ENCODE results near the gene LGALS4.
"Not testable (repeated sequence)": the region's sequence is repeated elsewhere in the genome, so short reads cannot be mapped to it uniquely, and the experiment has no call there.

The LGALS4 gene

DNA sequence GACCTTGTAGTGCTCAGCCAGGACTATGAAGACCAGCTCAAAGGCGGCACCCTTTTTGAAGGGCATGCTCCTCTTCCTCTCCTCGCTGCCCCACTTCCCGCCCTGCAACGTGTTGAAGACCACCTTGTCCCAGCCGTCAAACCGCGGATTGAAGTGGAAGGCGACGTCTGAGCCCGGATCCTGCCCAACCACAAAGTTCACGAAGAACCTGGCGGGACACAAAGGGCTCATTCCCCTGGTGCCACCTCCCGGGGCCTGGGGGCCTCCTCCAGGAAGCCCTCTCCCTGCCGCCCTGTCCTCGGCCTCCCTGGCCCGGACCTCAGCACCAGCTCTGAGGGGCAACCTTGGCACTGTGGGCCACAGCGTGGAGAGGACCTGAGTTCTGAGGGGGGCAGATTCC is 4.0 kb downstream of the LGALS4 start:
- Histone ChIP-seq H3K4me3 (ENCODE audit: low read length) (no peak overlapping the region), H4K20me1 (ENCODE audit: insufficient read depth, low read length) (no peaks in the 10 kb centered on the region), H3K36me3 (replicated peaks; ENCODE audit: insufficient read depth, low read length) (no peaks in the 10 kb centered on the region), H3K4me2 (ENCODE audit: low read depth, low read length) (no peak overlapping the region), H3K4me1 (ENCODE audit: low read length) (no peaks in the 10 kb centered on the region), H3K79me2 (ENCODE audit: low read length) (no peaks in the 10 kb centered on the region), H3K9me3 (replicated peaks; ENCODE audit: insufficient read depth, low read length) (no peaks in the 10 kb centered on the region), H2AFZ (ENCODE audit: low read length) (no peak overlapping the region), H3K27ac (ENCODE audit: low read length) (no peak overlapping the region), H3K27me3 (replicated peaks; ENCODE audit: insufficient read depth, low read length) (peaks cover 8% of the 10 kb centered on the region; the same call in 1 of the 2 replicates), H3K9ac (ENCODE audit: low read length) (no peak overlapping the region), H3K9me2 (replicated peaks; ENCODE audit: insufficient read depth, low read length) (no peaks in the 10 kb centered on the region), H3F3A (ENCODE audit: insufficient read depth, low read length) (no peaks in the 10 kb centered on the region)
- DNase-seq, result no peak
- no peak for TF ChIP-seq EZH2 (optimal IDR thresholded peaks at IDR 0.05; ENCODE audit: low read depth, low read length)
- TF ChIP-seq, protein P1, sequence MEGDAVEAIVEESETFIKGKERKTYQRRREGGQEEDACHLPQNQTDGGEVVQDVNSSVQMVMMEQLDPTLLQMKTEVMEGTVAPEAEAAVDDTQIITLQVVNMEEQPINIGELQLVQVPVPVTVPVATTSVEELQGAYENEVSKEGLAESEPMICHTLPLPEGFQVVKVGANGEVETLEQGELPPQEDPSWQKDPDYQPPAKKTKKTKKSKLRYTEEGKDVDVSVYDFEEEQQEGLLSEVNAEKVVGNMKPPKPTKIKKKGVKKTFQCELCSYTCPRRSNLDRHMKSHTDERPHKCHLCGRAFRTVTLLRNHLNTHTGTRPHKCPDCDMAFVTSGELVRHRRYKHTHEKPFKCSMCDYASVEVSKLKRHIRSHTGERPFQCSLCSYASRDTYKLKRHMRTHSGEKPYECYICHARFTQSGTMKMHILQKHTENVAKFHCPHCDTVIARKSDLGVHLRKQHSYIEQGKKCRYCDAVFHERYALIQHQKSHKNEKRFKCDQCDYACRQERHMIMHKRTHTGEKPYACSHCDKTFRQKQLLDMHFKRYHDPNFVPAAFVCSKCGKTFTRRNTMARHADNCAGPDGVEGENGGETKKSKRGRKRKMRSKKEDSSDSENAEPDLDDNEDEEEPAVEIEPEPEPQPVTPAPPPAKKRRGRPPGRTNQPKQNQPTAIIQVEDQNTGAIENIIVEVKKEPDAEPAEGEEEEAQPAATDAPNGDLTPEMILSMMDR (IDR thresholded peaks at IDR 0.05; ENCODE audit: low read length), result no peak
- TF ChIP-seq EZH2phosphoT487 (IDR thresholded peaks at IDR 0.05; ENCODE audit: low read length), result no peak

DNA sequence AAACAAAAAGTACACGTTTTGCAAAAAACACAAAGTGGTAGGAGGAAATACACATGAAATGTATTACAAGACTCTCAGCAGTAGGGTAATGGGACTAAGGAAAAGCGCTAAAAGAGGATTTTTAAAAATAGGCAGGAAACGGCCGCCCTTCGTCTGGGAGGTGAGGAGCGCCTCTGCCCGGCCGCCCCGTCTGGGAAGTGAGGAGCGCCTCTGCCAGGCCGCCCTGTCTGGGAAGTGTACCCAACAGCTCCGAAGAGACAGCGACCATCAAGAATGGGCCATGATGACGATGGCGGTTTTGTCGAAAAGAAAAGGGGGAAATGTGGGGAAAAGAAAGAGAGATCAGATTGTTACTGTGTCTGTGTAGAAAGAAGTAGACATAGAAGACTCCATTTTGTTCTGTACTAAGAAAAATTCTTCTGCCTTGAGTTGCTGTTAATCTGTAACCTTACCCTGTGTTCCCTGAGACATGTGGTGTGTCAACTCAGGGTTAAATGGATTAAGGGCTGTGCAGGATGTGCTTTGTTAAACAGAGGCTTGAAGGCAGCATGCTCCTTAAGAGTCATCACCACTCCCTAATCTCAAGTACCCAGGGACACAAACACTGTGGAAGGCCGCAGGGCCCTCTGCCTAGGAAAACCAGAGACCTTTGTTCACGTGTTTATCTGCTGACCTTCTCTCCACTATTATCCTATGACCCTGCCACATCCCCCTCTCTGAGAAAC is 5.2 kb downstream of the LGALS4 start:
- not testable (repeated sequence) for H3K4me2 ChIP-seq (ENCODE audit: low read depth, low read length); H3K9me2 ChIP-seq (replicated peaks; ENCODE audit: insufficient read depth, low read length); H3K27ac ChIP-seq (ENCODE audit: low read length); H4K20me1 ChIP-seq (ENCODE audit: insufficient read depth, low read length); H3F3A ChIP-seq (ENCODE audit: insufficient read depth, low read length); H3K36me3 ChIP-seq (replicated peaks; ENCODE audit: insufficient read depth, low read length); H3K9me3 ChIP-seq (replicated peaks; ENCODE audit: insufficient read depth, low read length); H3K9ac ChIP-seq (ENCODE audit: low read length); H2AFZ ChIP-seq (ENCODE audit: low read length); H3K79me2 ChIP-seq (ENCODE audit: low read length); DNase-seq; H3K4me3 ChIP-seq (ENCODE audit: low read length); H3K4me1 ChIP-seq (ENCODE audit: low read length)
- peaks cover 19% of the 10 kb centered on the region; the same call in 1 of the 2 replicates for H3K27me3 ChIP-seq (replicated peaks; ENCODE audit: insufficient read depth, low read length)

DNA sequence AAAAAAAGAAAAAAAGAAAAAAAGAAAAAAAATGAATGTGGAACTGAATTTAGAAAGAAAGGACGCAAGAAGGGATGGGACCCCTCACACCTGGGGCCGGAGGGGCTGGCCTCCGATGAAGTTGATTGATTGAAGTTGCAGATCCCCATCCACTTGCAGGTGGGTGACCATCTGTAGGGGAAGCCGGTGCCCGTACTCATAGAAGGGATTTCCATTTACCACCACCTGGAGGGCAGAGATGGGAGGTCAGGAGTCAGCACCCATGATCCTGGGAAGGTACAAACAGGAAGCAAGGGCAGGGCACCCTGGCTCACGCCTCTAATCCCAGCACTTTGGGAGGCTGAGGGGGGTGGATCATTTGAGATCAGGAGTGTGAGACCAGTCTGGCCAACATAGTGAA is 6.4 kb downstream of the LGALS4 start:
- Histone ChIP-seq H3K36me3 (replicated peaks; ENCODE audit: insufficient read depth, low read length) (no peaks in the 10 kb centered on the region), H4K20me1 (ENCODE audit: insufficient read depth, low read length) (no peaks in the 10 kb centered on the region), H3K9ac (ENCODE audit: low read length) (no peak overlapping the region), H3F3A (ENCODE audit: insufficient read depth, low read length) (no peaks in the 10 kb centered on the region), H3K27me3 (replicated peaks; ENCODE audit: insufficient read depth, low read length) (peaks cover 31% of the 10 kb centered on the region), H3K79me2 (ENCODE audit: low read length) (no peaks in the 10 kb centered on the region), H3K4me1 (ENCODE audit: low read length) (no peaks in the 10 kb centered on the region), H3K27ac (ENCODE audit: low read length) (no peak overlapping the region), H3K4me2 (ENCODE audit: low read depth, low read length) (no peak overlapping the region), H3K9me3 (replicated peaks; ENCODE audit: insufficient read depth, low read length) (no peaks in the 10 kb centered on the region), H3K4me3 (ENCODE audit: low read length) (no peak overlapping the region), H2AFZ (ENCODE audit: low read length) (no peak overlapping the region), H3K9me2 (replicated peaks; ENCODE audit: insufficient read depth, low read length) (no peaks in the 10 kb centered on the region)
- DNase-seq, result no peak
- no peak for TF ChIP-seq EZH2phosphoT487 (IDR thresholded peaks at IDR 0.05; ENCODE audit: low read length)
- TF ChIP-seq, protein P1 (IDR thresholded peaks at IDR 0.05; ENCODE audit: low read length), result no peak
- no peak for TF ChIP-seq EZH2 (optimal IDR thresholded peaks at IDR 0.05; ENCODE audit: low read depth, low read length)

DNA sequence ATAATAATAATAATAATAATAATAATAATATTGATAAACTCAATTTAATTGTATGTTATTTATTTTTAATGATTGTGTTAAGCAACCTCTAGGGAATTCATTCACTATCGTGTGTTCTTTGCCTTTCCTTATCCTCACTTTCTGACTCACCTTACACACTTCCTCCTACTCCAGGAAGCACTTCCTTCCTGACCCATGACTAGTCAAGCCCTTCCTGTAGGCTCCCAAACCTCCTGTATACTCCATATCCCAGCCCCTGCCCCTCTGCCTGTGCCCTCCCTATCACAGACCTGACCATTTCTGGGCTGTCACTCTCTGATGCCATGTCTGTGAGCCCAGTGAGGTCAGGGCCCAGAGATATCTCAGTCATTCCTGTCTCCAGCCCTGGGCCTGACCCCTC is 7.6 kb downstream of the LGALS4 start:
- H3F3A ChIP-seq (ENCODE audit: insufficient read depth, low read length), result no peaks in the 10 kb centered on the region
- no peak for DNase-seq
- H4K20me1 ChIP-seq (ENCODE audit: insufficient read depth, low read length), result no peaks in the 10 kb centered on the region
- H3K79me2 ChIP-seq (ENCODE audit: low read length), result no peaks in the 10 kb centered on the region
- H2AFZ ChIP-seq (ENCODE audit: low read length), result no peak overlapping the region
- H3K9ac ChIP-seq (ENCODE audit: low read length), result no peak overlapping the region
- H3K4me3 ChIP-seq (ENCODE audit: low read length), result no peak overlapping the region
- H3K27me3 ChIP-seq (replicated peaks; ENCODE audit: insufficient read depth, low read length), result peaks cover 40% of the 10 kb centered on the region
- H3K4me1 ChIP-seq (ENCODE audit: low read length), result no peaks in the 10 kb centered on the region
- no peaks in the 10 kb centered on the region for H3K9me2 ChIP-seq (replicated peaks; ENCODE audit: insufficient read depth, low read length)
- H3K4me2 ChIP-seq (ENCODE audit: low read depth, low read length), result no peak overlapping the region
- no peak overlapping the region for H3K27ac ChIP-seq (ENCODE audit: low read length)
- TF ChIP-seq, protein P1 (IDR thresholded peaks at IDR 0.05; ENCODE audit: low read length), result no peak
- no peak for TF ChIP-seq EZH2phosphoT487 (IDR thresholded peaks at IDR 0.05; ENCODE audit: low read length)
- no peak for TF ChIP-seq EZH2 (optimal IDR thresholded peaks at IDR 0.05; ENCODE audit: low read depth, low read length)
- H3K36me3 ChIP-seq (replicated peaks; ENCODE audit: insufficient read depth, low read length), result no peaks in the 10 kb centered on the region
- H3K9me3 ChIP-seq (replicated peaks; ENCODE audit: insufficient read depth, low read length), result no peaks in the 10 kb centered on the region

Data from MM.1S (cell line).